Skeletal muscle tissue (tissue), 4 donors: Measurements from ENCODE around the gene GRB10. TPM values are rescaled to one million over a fixed set of nuclear protein-coding genes. Genes with fewer than 3 reads are reported as not detected.

Experiments used
- H3K27ac ChIP-seq: one replicate; pipeline ENCODE4 v1.7.0; 2013; ENCODE audit warnings: mild to moderate bottlenecking, low read depth, low read length, inconsistent platforms
- H3K27me3 ChIP-seq, 3 donors: one replicate each; pipeline ENCODE4 v1.7.0; 2013; ENCODE audit warnings: low read length in 3 of 3; ENCODE audit not compliant: control insufficient read depth in 3 of 3, insufficient read depth in 3 of 3
- H3K36me3 ChIP-seq, 3 donors: one replicate each; pipeline ENCODE4 v1.7.0; 2013; ENCODE audit warnings: low read length in 3 of 3; ENCODE audit not compliant: control insufficient read depth in 3 of 3, insufficient read depth in 3 of 3
- H3K4me1 ChIP-seq, 3 donors: one replicate each; pipeline ENCODE4 v1.7.0; 2013; ENCODE audit warnings: low read length in 3 of 3, mild to moderate bottlenecking in 3 of 3; ENCODE audit not compliant: control insufficient read depth in 3 of 3, insufficient read depth in 3 of 3
- H3K4me3 ChIP-seq, 3 donors: one replicate each; pipeline ENCODE4 v1.7.0; 2013; ENCODE audit warnings: low read length in 3 of 3
- H3K9ac ChIP-seq, 3 donors: one replicate each; pipeline ENCODE4 v1.7.0; 2013; ENCODE audit warnings: low read length in 3 of 3, mild to moderate bottlenecking in 3 of 3, moderate library complexity in 2 of 3, low read depth in 1 of 3
- H3K9me3 ChIP-seq, 3 donors: one replicate each; pipeline ENCODE4 v1.7.0; 2013; ENCODE audit warnings: low read length in 3 of 3; ENCODE audit not compliant: control insufficient read depth in 3 of 3
- total RNA-seq: library from RNA; depleted of rRNA; stranded (reverse); fragments of >200 nt; gene quantifications from one replicate; pipeline ENCODE4 v1.2.3, GENCODE V29; 2014
- donor health status: Osteomylitis.

The GRB10 gene
- total RNA-seq, 1 donor from 2014 or later: 17.7 TPM

DNA sequence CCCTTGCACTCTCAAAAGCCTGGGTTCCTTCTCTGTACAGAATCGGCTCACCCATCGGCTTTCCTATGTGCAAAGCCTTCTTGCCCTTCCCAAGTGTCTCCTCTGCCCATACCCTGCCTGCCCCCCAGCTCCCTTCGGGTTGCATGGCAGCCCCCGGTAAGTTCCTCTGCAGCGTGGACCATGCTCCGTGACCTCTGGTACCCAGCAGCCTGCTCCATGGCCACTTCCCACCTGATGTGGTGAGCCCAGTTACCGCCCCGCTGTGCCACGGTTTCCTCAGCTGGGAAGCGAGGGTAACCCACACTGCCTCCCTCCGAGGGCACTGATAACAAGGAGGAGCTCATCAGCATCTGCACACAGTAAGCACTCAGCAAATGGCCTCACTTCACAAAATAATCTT is 110.7 kb downstream of the GRB10 start:
- Histone ChIP-seq H3K9ac (no peak overlapping the region), H3K36me3 (peaks cover 5 to 13% (median 9%) of the 10 kb centered on the region in 3 donors), H3K27me3 (no peaks in the 10 kb centered on the region), H3K27ac (no peak overlapping the region), H3K9me3 (no peaks in the 10 kb centered on the region), H3K4me3 (no peak overlapping the region), H3K4me1 (peaks cover 52 to 78% (median 61%) of the 10 kb centered on the region in 3 donors)

- peaks cover 49 to 76% (median 58%) of the 10 kb centered on the region in 3 donors for H3K4me1 ChIP-seq
- H3K36me3 ChIP-seq: peaks cover 5 to 13% (median 9%) of the 10 kb centered on the region in 3 donors
- no peaks in the 10 kb centered on the region for H3K9me3 ChIP-seq
- no peak overlapping the region for H3K4me3 ChIP-seq
- H3K9ac ChIP-seq: no peak overlapping the region
- peak overlapping the region; percentile 37 for H3K27ac ChIP-seq
- no peaks in the 10 kb centered on the region for H3K27me3 ChIP-seq
Measured at GRCh38 chr7:50671386-50671785, 111.3 kb downstream of the GRB10 start.

DNA sequence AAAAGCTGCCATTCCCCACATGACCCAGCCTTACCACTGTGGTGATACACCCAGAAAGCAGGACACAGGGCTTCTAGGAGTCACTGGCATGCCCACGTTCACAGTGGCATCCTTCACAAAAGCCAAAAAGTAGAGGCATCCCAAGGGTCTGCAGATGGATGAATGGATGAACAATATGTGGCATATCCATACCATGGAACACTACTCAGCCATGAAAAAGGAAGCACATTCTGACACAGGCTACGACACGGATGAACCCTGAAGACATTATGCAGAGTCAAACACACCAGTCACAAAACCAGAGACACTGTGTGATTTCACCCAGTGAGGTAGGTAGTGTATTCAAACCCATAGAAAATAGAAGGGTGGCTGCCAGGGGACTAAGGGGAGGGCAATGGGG is 112.8 kb downstream of the GRB10 start:
- Histone ChIP-seq H3K27ac (no peak overlapping the region), H3K36me3 (peaks cover 5 to 13% (median 9%) of the 10 kb centered on the region in 3 donors), H3K4me1 (peaks cover 50 to 76% (median 58%) of the 10 kb centered on the region in 3 donors), H3K27me3 (no peaks in the 10 kb centered on the region), H3K9me3 (no peaks in the 10 kb centered on the region), H3K9ac (no peak overlapping the region), H3K4me3 (no peak overlapping the region)

- Histone ChIP-seq H3K4me1 (peaks cover 59 to 84% (median 65%) of the 10 kb centered on the region in 3 donors), H3K9me3 (no peaks in the 10 kb centered on the region), H3K36me3 (peaks cover 0 to 8% (median 3%) of the 10 kb centered on the region in 3 donors), H3K4me3 (peak overlapping the region; percentile 31 to 38 (median 34)), H3K27me3 (no peaks in the 10 kb centered on the region), H3K9ac (peak overlapping the region; percentile 47 to 80 (median 54)), H3K27ac (peak overlapping the region; percentile 91)
Measured at GRCh38 chr7:50667789-50668226, 114.9 kb downstream of the GRB10 start.

DNA sequence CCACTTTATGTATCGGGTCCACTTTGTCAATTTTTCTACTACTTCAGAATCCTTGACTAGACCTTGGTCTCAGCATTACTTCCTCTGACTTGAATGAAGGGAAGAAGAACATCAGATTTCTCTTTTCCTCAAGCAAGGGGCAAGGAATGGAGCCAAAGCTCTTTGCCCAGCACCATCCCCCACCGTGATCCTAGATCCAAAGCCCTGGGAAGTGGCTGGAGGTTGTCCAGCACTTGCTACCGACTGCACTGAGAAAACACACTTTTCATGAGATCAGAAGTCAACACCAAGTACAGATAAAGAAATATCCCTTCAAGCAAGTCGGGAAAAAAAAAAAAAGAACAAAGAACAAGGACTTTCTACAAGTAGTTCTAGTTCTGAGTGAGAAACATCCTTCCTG is 115.4 kb downstream of the GRB10 start:
- no peaks in the 10 kb centered on the region for H3K27me3 ChIP-seq
- peaks cover 0 to 8% (median 3%) of the 10 kb centered on the region in 3 donors for H3K36me3 ChIP-seq
- H3K9me3 ChIP-seq: no peaks in the 10 kb centered on the region
- peak overlapping the region; percentile 15 to 80 (median 54) for H3K9ac ChIP-seq
- peak overlapping the region; percentile 0 to 34 (median 31) for H3K4me3 ChIP-seq
- peak overlapping the region; percentile 91 for H3K27ac ChIP-seq
- H3K4me1 ChIP-seq: peaks cover 64 to 88% (median 69%) of the 10 kb centered on the region in 3 donors

- Histone ChIP-seq H3K27me3 (no peaks in the 10 kb centered on the region), H3K9me3 (no peaks in the 10 kb centered on the region), H3K36me3 (peaks cover 0 to 8% (median 3%) of the 10 kb centered on the region in 3 donors), H3K27ac (peak overlapping the region; percentile 91), H3K9ac (no peak overlapping the region), H3K4me1 (peaks cover 74 to 93% (median 80%) of the 10 kb centered on the region in 3 donors), H3K4me3 (no peak overlapping the region)
Measured at GRCh38 chr7:50666124-50666496, 116.6 kb downstream of the GRB10 start.

- no peaks in the 10 kb centered on the region for H3K27me3 ChIP-seq
- peak overlapping the region in 1 of 3 donors; percentile 33 for H3K9ac ChIP-seq
- no peaks in the 10 kb centered on the region for H3K9me3 ChIP-seq
- peak overlapping the region; percentile 91 for H3K27ac ChIP-seq
- peaks cover 69 to 93% (median 79%) of the 10 kb centered on the region in 3 donors for H3K4me1 ChIP-seq
- H3K4me3 ChIP-seq: no peak overlapping the region
- H3K36me3 ChIP-seq: peaks cover 0 to 8% (median 4%) of the 10 kb centered on the region in 3 donors
Measured at GRCh38 chr7:50665403-50666123, 117.1 kb downstream of the GRB10 start.

DNA sequence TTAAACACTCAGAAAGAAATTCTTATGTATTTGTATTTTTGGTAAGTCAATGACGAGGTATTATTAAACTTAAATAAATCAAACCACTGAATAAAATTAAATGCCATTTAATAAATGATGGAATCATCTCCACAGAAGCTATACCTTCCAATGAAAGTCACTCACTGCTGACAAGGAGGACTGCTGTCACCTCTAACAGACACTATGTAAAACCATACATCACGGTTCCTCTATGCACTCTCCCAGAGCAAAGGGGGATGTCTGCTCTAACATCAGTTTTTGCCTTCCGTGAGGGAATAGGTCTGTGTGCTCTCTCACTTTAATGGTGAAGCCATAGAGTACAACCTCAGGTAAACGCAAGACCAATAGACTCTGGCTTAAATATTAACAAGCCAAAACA is 117.8 kb downstream of the GRB10 start:
- Histone ChIP-seq H3K4me1 (peaks cover 69 to 96% (median 84%) of the 10 kb centered on the region in 3 donors), H3K4me3 (no peak overlapping the region), H3K9ac (no peak overlapping the region), H3K36me3 (peaks cover 0 to 11% (median 8%) of the 10 kb centered on the region in 3 donors), H3K27me3 (no peaks in the 10 kb centered on the region), H3K27ac (peak overlapping the region; percentile 91), H3K9me3 (no peaks in the 10 kb centered on the region)

DNA sequence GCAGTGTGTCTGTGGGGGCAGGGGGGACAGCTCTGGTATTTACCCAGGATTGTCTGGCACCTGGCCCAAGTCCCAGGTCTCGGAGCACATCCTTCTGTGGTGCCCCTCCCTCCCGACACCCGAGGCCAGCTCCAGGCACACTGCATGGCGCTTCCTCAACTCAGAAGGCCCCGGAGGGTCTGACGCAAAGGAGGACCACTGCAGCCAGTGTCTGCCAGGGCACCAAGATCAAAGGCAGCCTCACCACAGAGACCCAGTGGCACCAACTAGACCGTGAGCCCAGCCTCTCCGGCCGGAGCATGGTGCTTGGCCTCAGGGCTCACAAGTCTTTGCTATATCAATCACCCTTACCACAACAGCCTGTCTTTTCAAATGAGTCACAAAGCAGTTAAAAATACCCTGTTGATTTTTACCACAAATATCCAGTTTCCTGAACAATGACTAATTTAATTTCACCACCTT is 118.2 kb downstream of the GRB10 start:
- no peak overlapping the region for H3K4me3 ChIP-seq
- H3K4me1 ChIP-seq: peaks cover 72 to 96% (median 88%) of the 10 kb centered on the region in 3 donors
- peak overlapping the region; percentile 91 for H3K27ac ChIP-seq

More for the DNA sequence above, 118.2 kb downstream of the GRB10 start:
- no peaks in the 10 kb centered on the region for H3K9me3 ChIP-seq
- peak overlapping the region in 2 of 3 donors; percentile 66 to 74 for H3K9ac ChIP-seq
- H3K27me3 ChIP-seq: no peaks in the 10 kb centered on the region
- peaks cover 0 to 11% (median 5%) of the 10 kb centered on the region in 3 donors for H3K36me3 ChIP-seq
